ENCODE results near the gene COMT. TPM values are rescaled to one million over a fixed set of nuclear protein-coding genes. Genes with fewer than 3 reads are reported as not detected.

The COMT gene
- total and polyA plus RNA-seq, 9 donors: 23.1 to 200 (median 161) TPM

DNA sequence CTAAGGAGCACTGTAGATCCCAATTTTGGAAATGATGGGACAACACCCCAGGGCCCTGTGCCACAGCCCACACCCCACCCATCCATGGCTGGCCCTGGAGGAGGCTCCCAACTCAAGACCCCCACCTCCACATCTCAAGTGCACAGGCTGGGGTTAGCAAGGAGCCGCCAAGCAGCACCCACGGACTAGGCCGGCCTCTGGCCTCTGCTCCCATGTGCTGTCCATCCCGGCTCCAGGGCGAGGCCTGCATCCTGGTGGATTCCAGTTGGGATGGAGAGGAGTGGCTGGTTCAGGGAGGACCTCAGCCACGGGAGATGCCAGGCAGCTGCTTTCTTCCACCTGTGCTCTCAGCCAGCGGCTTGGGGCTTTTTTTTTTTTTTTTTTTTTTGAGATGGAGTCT lies 43.4 kb upstream of the COMT start:
- WGBS, 3 donors: 88 to 96% (median 91%) methylated on average over 7 of the region's 7 CpGs
- no peaks in the 10 kb centered on the region for H3K27me3 ChIP-seq
- no peak overlapping the region for H3K27ac ChIP-seq
- TF ChIP-seq EP300 (IDR thresholded peaks at IDR 0.05): no peak
- no peak for TF ChIP-seq POLR2A (IDR thresholded peaks at IDR 0.05)
- TF ChIP-seq CTCF (IDR thresholded peaks at IDR 0.05): no peak
- H3K36me3 ChIP-seq: no peaks in the 10 kb centered on the region
- intact Hi-C loops (cut with DNase I): no loop called here
- no peaks in the 10 kb centered on the region for H3K9me3 ChIP-seq
- peaks cover 1% of the 10 kb centered on the region for H3K4me1 ChIP-seq (ENCODE audit: insufficient read depth)
- H3K4me3 ChIP-seq: no peak overlapping the region
- no peak for DNase-seq

- 93 to 95% (median 93%) methylated on average over 16 of the region's 16 CpGs for WGBS, 3 donors
- Histone ChIP-seq H3K27ac (no peak overlapping the region), H3K27me3 (no peaks in the 10 kb centered on the region), H3K36me3 (no peaks in the 10 kb centered on the region), H3K4me1 (ENCODE audit: insufficient read depth) (no peaks in the 10 kb centered on the region), H3K9me3 (no peaks in the 10 kb centered on the region), H3K4me3 (no peak overlapping the region)
- DNase-seq: no peak
- TF ChIP-seq CTCF (IDR thresholded peaks at IDR 0.05) (no peak), EP300 (IDR thresholded peaks at IDR 0.05) (no peak), POLR2A (IDR thresholded peaks at IDR 0.05) (no peak)
- intact Hi-C loops (cut with DNase I): no loop called here
Observed at GRCh38 chr22:19898831-19899567, 42.6 kb upstream of the COMT start.

- H3K4me1 ChIP-seq (ENCODE audit: insufficient read depth): peaks cover 4% of the 10 kb centered on the region
- H3K36me3 ChIP-seq: no peaks in the 10 kb centered on the region
- no peaks in the 10 kb centered on the region for H3K9me3 ChIP-seq
- no peak overlapping the region for H3K27ac ChIP-seq
- intact Hi-C loops (cut with DNase I): loop anchor here in 1 of 4 donors (10.0 kb wide), 1 partner anchor 56 kb away; no protein-coding TSS in a partner anchor
- TF ChIP-seq CTCF (IDR thresholded peaks at IDR 0.05) (no peak), EP300 (IDR thresholded peaks at IDR 0.05) (no peak), POLR2A (IDR thresholded peaks at IDR 0.05) (no peak)
- DNase-seq: no peak
- H3K27me3 ChIP-seq: no peaks in the 10 kb centered on the region
- H3K4me3 ChIP-seq: no peak overlapping the region
- WGBS, 3 donors: 89 to 93% (median 92%) methylated on average over 13 of the region's 13 CpGs
Observed at GRCh38 chr22:19900707-19901436, 40.7 kb upstream of the COMT start.

DNA sequence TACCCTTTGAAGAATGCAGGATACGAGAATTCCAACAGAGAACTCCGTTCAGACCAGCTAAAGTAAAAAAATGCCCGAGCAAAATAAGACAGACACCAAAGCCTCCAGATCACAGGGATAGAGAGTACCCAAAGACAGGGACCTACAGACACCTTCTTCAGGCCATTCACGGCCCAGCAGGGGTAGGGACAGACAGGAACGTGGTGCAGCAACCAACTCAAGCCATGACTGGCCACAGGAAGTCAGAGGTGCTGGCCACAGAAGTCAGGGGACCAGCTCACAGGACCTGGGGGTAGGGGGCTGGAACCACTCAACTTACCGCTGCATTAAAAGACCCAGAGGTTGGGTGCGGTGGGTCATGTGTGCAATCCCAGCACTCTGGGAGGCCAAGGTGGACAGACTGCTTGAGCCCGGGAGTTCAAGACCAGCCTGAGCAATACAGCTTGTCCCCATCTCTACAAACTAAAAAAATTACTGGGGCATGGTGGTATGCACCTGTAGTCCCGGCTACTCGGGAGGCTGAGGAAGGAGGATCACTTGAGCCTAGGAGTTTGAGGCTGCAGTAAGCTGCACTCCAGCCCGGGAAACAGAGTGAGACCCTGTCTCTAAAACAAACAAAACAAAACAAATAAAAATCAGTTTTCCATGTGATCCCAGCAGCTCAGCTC lies 39.9 kb upstream of the COMT start:
- H3K9me3 ChIP-seq: no peaks in the 10 kb centered on the region
- DNase-seq: no peak
- no peaks in the 10 kb centered on the region for H3K27me3 ChIP-seq
- H3K4me3 ChIP-seq: no peak overlapping the region
- TF ChIP-seq CTCF (IDR thresholded peaks at IDR 0.05): no peak
- TF ChIP-seq EP300 (IDR thresholded peaks at IDR 0.05): no peak
- no peak for TF ChIP-seq POLR2A (IDR thresholded peaks at IDR 0.05)
- H3K4me1 ChIP-seq (ENCODE audit: insufficient read depth): peaks cover 4% of the 10 kb centered on the region
- H3K27ac ChIP-seq: no peak overlapping the region
- no peaks in the 10 kb centered on the region for H3K36me3 ChIP-seq
- intact Hi-C loops (cut with DNase I): loop anchor here in 1 of 4 donors (10.0 kb wide), 1 partner anchor 57 kb away; no protein-coding TSS in a partner anchor
- 94 to 96% (median 95%) methylated on average over 11 of the region's 11 CpGs for WGBS, 3 donors

Data from ovary (tissue), 9 donors.